Glomerular visceral epithelial cell (primary cell): ENCODE results near the gene KCNE1.

ENCODE experiments used
- DNase-seq: peaks from one replicate; pipeline ENCODE4 v3.0.0-alpha.2; 2016; ENCODE audit errors: extremely low spot score

Gene KCNE1

GRCh38 chr21:34535886-34536285, 23.9 kb upstream of the KCNE1 start:
- no peak for DNase-seq

- peak; percentile 72 for DNase-seq
These were observed 22.5 kb upstream of the KCNE1 start for GRCh38 chr21:34534522-34534921.

DNA sequence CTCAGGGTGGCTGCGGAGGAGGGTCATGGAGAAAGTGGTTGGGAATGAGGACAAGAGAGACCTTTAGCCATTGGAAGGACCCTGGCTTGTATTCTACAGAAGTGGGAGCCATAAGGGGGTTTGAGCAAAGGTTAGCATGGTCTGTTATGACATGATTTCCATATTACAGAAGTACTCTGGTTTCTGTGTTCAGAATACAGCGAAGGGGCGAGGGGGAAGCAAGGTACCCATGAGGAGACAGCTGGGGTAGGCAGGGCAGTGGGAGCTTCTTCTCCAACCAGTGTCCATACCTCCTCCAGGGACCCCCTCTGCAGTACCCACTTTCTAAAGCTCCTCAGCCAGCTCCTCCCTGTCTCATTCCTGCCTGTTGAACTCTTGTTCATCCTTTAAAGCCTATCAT, 21.9 kb upstream of the KCNE1 start:
- DNase-seq = no peak

- DNase-seq = no peak
These were observed 19.4 kb upstream of the KCNE1 start for GRCh38 chr21:34531399-34531798.

DNA sequence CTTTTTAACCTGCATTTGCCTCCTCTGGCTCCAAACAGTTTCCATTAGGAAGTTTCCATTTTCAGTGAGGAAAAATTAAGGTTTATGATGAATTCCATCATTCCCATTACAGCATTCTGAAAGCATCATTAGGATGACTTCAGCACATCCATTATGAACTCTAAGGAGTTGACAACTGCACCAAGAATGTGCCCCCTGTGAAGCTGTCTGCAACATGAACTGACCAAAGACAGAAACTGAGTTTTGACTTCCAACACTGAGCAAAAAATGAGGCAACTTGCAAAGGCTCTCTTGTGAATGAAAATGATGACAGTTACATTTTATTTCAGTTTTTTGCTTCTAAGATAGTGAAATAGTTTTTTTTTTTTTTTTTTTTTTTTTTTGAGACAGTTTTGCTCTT, 18.3 kb upstream of the KCNE1 start:
- DNase-seq = peak; percentile 75

DNA sequence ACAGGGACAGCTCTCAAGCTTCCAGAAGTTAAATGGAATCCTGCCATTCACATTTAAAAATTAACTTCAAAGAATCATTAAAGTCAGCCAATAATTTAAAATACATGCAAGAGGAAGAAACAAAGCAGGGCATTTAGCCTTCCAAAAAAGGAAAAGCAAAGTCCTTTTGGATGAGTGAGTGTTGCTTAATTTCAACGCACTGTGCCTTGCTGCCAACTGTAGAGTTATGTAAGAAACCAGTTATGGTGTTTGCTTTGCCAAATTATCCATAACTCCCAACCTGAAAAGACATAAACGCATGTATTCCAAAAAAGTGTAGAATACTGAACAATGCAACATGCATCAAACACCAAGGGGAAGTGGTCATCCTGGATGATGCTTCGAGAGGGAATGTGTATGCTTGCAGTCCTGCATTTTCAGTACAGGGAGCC, 16.1 kb upstream of the KCNE1 start:
- no peak for DNase-seq

DNA sequence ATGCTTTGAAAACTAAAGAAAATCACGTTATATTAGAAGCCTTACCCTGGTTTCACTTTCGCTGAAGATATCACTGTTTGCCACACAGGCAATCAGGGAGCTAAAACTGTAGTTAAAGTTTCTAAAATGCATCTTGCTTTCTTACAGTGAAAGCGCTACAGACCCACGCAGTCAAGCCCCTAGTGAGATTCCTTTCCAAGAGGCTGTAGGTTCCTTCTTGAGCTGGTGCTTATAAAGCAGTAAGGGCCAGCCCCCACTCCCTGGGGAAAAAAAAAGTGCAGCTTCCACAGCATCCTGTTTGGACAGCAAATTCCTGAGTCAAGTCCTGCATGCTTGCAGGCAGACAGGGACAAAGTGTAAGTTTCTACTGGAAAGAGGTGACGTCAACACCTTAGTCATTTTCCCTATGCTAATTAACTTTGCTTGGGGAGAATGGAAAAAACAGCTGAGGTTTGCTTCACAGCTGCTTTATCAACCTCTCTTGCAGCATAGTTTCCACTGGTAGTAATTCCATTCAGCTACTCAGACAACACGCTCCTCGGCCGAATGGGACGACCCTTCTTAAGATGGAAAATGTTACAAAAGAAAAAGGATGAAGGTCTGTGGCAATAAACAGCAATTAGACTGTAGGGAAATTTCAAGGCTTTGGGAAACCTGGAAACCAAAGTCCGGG, 14.7 kb upstream of the KCNE1 start:
- DNase-seq = peak; percentile 98

GRCh38 chr21:34526241-34526617, 14.2 kb upstream of the KCNE1 start:
- DNase-seq = no peak

- peak; percentile 53 for DNase-seq
These were observed 12.9 kb upstream of the KCNE1 start for GRCh38 chr21:34524646-34525601.

DNA sequence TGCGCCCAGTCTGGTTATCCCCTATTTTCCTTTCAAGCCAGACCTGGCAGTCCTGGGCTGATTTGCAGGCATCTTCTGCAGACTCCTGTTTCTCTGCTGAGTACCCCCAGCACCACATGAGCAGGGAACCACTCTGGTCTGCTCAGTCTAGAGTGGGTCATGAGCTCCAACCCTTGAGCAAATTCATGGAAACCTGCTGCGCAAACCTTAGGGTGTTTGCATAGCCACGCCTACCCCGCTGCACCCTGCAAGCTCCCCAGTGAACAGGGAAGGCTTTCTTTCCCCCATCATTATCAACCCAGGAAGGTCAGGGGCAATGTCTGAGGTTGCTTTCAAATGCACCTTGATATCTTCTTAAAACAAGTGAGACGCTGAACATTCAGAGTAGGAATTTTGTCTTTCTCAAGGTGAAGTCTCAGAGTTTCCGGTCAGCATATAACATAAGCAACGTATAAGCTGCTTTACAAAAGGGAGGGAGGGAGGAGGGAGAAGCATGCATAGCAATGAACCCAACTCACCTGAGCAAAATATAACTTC, 11.1 kb upstream of the KCNE1 start:
- no peak for DNase-seq

DNA sequence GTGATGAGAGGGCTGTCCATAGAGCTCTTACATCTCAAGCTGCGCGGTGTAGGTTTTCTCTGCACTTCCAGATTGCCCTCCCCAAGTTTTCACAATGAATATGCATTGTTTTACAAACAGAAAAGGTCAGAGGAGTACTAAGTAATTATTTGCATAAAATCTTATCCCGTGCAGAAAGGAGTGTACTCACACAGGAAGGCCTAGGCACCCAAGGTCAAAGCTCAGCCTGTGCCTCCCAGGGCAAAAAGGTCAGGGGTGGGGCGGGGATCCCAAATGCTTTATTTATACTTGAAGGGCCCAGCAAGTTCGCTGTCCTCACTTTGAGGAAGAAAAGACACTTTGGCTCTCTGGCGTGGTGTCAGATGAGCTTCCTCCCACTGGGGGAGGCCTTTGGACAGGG, 10.3 kb upstream of the KCNE1 start:
- DNase-seq = no peak

DNA sequence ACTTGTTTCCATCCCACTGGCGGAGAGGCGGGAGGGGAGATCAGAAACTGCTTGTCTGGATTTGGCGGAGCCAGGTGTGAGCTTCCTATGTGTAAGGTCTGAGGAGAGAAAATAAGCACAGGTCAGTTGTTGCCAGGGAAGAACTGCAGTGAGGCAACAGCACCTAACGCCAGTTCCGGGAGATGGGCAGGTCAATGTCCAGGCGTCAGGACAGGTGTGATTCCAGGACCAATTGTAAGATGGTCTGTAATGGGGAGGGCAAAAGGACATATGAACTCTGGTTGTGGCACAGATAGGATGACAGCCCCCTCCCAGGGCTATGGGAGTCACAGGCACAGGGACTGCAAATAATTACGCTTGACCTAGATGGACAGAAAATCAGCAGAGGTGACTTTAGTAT, 9.6 kb upstream of the KCNE1 start:
- no peak for DNase-seq

GRCh38 chr21:34520764-34521508, 8.9 kb upstream of the KCNE1 start:
- no peak for DNase-seq

GRCh38 chr21:34520281-34520680, 8.3 kb upstream of the KCNE1 start:
- DNase-seq = no peak

DNA sequence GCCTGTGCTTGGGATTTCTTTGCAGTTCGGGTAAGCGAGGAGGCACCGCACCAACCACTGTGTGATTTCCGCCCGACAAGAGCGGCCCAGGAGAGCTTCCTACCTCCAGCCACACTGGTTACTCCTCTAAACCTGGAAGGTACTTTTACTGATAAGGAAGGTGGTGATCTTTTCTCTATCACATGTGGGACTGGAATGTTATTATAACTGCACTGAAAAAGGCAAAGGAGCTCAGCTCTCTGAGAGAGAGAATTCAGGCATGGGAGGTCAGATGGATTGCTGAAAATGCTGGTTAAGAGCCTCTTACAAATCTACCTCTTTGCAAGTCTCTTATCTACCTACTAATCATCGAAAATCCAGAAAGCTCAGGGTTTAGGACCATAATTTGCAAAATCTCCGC, 7.7 kb upstream of the KCNE1 start:
- no peak for DNase-seq

DNA sequence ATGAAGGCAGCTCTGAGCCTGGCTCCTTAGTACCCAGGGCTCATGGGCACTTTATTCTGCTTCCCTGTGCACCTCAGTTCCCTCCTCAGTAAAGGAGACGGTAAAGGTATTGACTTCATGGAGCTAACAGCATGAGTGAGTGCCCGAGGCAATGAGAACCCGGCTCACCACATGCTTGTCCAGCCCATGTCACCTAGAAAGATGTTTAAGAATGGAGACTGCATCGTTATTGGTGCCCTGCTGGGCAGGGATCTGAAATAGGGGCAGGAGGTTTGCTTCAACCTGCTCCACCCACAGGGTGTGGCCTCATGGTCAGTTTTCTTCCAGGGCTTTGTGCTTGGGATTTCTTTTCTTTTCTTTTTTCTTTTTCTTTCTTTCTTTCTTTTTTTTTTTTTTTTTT, 7.0 kb upstream of the KCNE1 start:
- DNase-seq = no peak

- no peak for DNase-seq
These were observed 6.3 kb upstream of the KCNE1 start for GRCh38 chr21:34518301-34518700.

- DNase-seq = peak; percentile 35
These were observed 5.7 kb upstream of the KCNE1 start for GRCh38 chr21:34517491-34518245.

DNA sequence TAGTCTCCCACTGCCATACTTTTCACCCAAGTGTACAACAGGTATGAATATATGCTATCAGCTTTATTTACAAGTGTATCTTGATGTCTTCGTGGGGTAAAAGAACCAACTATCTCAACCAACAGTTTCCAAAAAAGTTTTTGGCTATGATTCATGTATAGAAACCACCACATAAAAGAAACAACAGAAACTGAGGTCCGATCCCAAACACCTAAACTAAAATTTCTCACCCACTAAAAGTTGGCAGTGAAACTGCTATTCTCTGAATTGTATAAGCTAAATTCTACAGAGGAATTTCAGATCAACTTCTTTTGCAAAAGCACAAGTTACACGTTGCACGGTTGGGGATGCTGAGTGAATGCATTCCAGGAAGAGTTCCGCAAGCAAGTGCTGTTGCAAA, 5.0 kb upstream of the KCNE1 start:
- DNase-seq = no peak

DNA sequence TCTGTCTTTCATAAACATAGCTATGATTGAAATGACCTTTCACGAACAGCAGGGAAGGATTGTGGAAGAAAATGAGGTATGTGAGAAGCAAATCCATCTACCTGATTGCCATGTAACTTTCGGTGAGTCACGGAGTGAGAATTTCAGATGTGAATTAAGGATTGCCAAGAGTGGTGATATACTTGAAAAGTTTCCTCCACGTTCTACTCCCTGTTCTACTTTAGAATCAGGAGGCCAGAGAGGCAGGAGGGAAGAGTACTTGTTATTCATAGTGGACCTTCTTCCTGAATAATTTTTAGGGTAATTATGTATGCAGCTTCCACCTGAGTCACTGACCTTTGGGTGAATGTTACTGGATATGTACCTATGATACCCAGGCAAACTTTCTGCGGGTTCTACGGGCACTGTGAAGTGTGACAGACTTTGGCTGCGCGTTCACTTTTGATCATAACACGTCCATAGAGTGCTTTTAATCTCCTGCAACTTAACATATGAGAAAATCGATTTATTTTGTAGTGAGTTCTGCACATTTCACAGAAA, 2.6 kb upstream of the KCNE1 start:
- DNase-seq = no peak

- no peak for DNase-seq
These were observed 1.2 kb upstream of the KCNE1 start for GRCh38 chr21:34513129-34513675.
